Anterior cingulate cortex (tissue), 58 donors: ENCODE results near the gene PDLIM5.
"Not testable (repeated sequence)": the region's sequence is repeated elsewhere in the genome, so short reads cannot be mapped to it uniquely, and the experiment has no call there.

ENCODE experiments used
- DNase-seq, 58 donors: peaks; one replicate each; lab custom pipeline; 2025; lab: John Stamatoyannopoulos, UW

PDLIM5 gene

GRCh38 chr4:94458682-94459081 is 6.9 kb downstream of the PDLIM5 start:
- no peak for DNase-seq

GRCh38 chr4:94459462-94460161 is 7.9 kb downstream of the PDLIM5 start:
- no peak for DNase-seq

GRCh38 chr4:94461506-94461905 is 9.8 kb downstream of the PDLIM5 start:
- no peak for DNase-seq

DNA sequence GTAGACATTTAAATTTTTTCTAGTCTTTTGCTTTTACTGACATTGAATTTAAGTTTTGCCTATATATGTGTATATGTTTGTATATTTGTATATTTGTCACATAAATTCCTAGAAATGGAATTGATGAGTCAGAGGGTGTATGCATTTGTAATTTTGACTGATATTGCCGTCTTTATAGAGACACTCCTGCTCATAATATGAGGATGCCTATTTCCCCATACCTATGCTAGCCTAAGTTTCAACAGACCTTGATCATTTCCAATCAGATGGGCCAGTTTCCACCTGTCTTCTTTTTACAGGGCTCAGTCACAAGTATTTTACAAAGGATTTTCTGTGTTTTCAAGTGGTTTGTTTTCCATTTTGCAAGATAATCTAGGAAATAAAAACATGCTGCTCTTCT is 10.8 kb downstream of the PDLIM5 start:
- DNase-seq = no peak

DNA sequence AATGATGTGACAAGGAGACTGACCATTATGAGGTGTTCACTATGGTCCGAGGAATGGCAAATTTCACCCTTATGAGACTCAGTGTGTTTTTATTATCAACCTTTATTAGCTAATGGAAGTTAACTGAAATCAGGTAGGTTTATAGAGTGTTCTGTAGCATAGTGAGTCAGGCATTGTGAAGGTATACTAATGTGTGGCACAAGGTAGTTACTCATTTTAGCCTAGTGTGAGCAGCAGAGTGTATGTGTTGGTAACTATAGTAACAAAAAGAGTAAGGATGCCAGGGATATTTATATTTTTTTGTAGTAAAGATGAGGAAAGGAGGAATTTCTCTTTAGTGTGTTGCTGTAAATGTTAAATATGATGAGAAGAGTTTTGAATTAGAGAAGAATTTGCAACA is 12.0 kb downstream of the PDLIM5 start:
- no peak for DNase-seq

DNA sequence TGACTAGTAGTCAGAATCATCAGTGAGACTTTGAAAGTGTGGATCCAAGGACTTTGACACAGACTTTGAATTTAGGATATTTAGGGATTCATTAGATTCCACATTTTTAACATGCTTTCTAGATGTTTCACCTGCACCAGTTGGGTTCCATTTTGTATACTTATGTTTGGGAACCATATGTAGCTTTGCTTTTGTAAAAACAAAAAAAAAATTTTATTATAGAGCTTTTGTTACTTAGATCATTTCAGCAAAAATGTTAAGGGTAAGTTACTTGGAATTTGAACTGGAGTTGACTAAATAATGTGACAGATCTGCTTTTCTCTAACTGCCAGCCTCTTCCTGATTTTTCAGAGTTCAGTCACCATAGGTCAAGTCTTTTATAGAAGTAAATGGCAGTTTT is 14.6 kb downstream of the PDLIM5 start:
- no peak for DNase-seq

DNA sequence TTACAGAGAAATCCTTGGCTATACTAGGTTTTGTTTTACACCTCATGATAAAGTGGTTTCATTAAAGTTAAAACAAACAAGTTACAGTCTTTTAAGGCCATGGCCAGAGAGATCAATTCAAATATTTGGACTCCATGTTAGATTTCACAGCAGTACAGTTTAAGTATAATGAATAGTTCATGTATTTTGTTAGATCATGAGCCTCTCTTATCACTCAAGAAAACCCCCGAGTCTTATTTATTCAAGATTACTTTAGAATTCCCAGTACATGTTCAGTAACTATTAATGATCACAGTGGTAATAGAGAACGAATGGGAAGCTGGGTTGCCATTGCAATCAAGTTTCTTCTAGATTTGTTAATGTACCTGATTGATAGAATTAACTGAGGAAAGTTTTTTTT is 15.2 kb downstream of the PDLIM5 start:
- no peak for DNase-seq

GRCh38 chr4:94468093-94468769 is 16.5 kb downstream of the PDLIM5 start:
- no peak for DNase-seq

GRCh38 chr4:94469221-94469784 is 17.6 kb downstream of the PDLIM5 start:
- DNase-seq = no peak

DNA sequence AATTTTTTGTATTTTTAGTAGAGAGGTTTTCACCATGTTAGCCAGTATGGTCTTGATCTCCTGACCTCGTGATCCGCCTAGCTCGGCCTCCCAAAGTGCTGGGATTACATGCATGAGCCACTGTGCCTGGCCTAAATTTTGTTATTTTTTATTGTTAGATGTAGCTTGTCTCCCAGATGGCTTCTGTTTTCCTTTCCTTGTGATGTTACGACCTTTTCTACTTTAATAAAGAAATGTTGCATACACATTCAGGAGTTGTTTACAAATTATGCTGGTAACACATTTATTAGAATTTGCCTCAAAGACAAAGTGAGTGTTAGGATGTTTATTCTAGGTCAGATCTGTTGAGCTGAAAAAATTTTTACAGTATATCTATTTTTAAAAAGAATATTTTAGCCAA is 18.4 kb downstream of the PDLIM5 start:
- DNase-seq = no peak

DNA sequence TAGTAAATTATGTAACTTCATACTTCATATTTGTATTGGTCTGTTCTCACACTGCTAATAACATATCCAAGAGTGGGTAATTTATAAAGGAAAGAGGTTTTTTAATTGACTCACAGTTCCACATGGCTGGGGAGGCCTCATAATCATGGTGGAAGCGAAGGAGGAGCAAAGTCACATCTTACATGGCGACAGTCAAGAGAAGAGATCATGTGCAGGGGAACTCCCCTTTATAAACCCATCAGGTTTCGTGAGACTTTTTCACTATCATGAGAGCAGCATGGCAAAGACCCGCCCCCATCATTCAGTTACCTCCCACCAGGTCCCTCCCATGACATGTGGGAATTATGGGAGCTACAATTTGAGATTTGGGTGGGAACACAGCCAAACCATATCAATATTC is 19.0 kb downstream of the PDLIM5 start:
- not testable (repeated sequence) for DNase-seq

GRCh38 chr4:94472056-94472826 is 20.5 kb downstream of the PDLIM5 start:
- DNase-seq = no peak

DNA sequence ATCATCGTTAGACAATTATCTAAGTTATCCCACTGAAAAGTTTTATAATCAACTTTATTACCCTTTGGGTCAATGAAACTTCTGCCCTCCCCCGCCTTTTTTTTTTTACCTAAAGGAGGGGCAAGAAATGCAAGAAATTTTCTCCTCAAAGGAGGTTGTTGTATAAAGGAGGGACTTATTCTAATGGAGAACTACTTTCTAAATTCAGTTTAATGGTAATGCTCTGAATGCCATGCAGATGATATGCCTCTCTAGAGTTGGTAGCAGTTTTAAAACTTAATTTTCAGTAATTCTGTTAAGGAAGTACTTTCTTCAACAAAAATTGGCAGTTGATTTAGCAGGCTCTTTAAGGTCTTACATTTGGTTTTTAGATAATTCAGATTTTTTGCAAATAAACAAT is 23.3 kb downstream of the PDLIM5 start:
- DNase-seq = no peak

DNA sequence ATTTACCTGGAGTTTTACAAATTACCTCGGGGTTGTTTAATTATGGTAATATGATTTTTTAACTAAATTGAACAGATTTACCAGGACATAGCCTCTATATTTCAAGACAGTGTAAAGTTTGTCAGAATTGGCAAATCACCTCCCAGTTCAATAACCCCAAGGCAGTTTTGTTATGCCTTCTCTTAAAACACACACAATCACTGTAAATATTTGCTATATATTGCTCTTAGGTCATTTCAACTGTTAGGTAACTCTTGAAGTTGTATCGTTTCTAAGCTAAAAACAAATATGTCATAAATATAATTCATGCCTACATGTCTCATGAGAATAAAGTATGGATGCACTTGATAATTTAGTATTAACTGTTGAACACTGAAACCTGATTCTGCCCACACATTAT is 24.1 kb downstream of the PDLIM5 start:
- no peak for DNase-seq

DNA sequence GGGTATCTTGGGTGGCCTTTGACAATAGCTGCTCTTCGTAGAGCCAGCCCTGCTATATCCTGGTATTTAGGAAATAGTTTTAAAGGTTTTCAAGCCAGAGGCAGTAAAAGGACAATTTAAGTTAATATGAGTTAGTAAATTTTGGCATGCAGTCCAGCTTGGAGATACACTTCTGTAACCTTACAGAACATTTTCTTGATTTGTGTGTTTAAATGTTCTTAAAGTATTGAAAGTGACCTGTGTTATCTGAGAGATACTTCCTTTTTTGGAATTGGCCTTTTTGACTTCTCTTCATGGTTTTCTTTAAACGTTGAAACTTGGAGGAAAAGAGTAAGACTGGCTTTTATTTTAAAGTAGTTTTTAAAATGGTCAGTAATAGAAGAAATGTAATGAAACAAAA is 25.5 kb downstream of the PDLIM5 start:
- DNase-seq = no peak

- not testable (repeated sequence) for DNase-seq
These were observed 27.1 kb downstream of the PDLIM5 start for GRCh38 chr4:94478805-94479204.

GRCh38 chr4:94479358-94480141 is 27.8 kb downstream of the PDLIM5 start:
- DNase-seq = no peak

- no peak for DNase-seq
These were observed 28.7 kb downstream of the PDLIM5 start for GRCh38 chr4:94480362-94480951.

DNA sequence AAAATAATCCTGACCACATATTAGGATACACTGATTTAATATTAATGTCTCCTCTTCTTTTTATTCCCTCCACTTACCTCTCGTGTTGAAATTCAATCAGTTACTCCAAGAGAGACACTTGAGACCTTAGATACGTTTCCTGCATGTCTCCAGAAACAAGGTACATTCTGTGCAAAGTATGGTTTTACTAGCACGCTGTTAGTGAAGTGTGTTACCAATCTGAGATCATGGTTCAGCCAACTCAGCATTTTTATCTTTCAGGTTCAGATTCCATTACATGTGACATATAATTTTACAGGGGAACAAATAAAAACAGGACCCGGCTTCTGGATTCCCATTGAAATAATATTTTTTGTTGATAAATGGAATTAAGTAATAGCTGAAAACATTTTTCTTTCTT is 32.2 kb downstream of the PDLIM5 start:
- DNase-seq = no peak

- DNase-seq = no peak
These were observed 33.1 kb downstream of the PDLIM5 start for GRCh38 chr4:94484818-94485217.
